ENCODE measurements around the gene CASKIN2.

DNA sequence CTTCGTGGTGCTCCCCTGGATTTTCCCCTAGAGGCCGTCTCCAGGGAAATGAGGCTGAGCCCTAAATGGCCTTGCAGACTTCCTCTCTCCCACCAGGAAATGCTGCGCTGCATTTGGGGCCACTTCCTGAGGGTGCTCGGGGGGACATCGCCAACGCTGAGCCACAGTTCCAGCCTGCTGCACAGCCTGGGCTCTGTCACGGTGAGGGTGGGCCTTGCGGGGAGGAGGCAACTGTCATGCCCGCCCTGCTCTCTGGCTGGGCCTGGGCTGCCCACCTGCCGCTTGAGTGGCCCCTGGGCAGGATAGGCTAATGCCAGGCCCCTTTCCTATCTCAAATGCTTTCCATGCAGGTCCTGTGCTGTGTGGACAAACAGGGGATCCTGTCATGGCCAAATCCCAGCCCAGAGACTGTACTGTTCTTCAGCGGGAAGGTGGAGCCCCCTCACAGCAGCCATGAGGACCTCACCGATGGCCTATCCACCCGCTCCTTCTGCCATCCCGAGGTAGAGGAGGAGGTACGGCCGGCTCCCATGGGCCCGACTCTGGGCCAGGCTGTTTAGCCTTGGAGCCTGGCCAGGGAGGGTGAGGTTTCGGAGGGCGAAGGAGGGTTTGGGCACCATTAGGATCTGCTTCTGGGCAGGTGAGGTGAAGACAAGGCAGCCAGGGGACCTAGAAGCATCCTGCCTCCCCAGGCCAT lies 24.2 kb downstream of the CASKIN2 start:
- TF ChIP-seq, protein P1, sequence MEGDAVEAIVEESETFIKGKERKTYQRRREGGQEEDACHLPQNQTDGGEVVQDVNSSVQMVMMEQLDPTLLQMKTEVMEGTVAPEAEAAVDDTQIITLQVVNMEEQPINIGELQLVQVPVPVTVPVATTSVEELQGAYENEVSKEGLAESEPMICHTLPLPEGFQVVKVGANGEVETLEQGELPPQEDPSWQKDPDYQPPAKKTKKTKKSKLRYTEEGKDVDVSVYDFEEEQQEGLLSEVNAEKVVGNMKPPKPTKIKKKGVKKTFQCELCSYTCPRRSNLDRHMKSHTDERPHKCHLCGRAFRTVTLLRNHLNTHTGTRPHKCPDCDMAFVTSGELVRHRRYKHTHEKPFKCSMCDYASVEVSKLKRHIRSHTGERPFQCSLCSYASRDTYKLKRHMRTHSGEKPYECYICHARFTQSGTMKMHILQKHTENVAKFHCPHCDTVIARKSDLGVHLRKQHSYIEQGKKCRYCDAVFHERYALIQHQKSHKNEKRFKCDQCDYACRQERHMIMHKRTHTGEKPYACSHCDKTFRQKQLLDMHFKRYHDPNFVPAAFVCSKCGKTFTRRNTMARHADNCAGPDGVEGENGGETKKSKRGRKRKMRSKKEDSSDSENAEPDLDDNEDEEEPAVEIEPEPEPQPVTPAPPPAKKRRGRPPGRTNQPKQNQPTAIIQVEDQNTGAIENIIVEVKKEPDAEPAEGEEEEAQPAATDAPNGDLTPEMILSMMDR (IDR thresholded peaks at IDR 0.05) = no peak
- TF ChIP-seq, protein P2, sequence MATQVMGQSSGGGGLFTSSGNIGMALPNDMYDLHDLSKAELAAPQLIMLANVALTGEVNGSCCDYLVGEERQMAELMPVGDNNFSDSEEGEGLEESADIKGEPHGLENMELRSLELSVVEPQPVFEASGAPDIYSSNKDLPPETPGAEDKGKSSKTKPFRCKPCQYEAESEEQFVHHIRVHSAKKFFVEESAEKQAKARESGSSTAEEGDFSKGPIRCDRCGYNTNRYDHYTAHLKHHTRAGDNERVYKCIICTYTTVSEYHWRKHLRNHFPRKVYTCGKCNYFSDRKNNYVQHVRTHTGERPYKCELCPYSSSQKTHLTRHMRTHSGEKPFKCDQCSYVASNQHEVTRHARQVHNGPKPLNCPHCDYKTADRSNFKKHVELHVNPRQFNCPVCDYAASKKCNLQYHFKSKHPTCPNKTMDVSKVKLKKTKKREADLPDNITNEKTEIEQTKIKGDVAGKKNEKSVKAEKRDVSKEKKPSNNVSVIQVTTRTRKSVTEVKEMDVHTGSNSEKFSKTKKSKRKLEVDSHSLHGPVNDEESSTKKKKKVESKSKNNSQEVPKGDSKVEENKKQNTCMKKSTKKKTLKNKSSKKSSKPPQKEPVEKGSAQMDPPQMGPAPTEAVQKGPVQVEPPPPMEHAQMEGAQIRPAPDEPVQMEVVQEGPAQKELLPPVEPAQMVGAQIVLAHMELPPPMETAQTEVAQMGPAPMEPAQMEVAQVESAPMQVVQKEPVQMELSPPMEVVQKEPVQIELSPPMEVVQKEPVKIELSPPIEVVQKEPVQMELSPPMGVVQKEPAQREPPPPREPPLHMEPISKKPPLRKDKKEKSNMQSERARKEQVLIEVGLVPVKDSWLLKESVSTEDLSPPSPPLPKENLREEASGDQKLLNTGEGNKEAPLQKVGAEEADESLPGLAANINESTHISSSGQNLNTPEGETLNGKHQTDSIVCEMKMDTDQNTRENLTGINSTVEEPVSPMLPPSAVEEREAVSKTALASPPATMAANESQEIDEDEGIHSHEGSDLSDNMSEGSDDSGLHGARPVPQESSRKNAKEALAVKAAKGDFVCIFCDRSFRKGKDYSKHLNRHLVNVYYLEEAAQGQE (IDR thresholded peaks at IDR 0.05; ENCODE audit: insufficient read depth in 1 of 2, low read depth in 2 of 2, low read length in 1 of 2) = no peak
- TF ChIP-seq TCF7L2 (IDR thresholded peaks at IDR 0.05; ENCODE audit: low read depth, low read length) = no peak

All from Panc1 (cell line).